HK-2 (cell line): ENCODE results near the gene JMJD1C.
"Not testable (repeated sequence)": the region's sequence is repeated elsewhere in the genome, so short reads cannot be mapped to it uniquely, and the experiment has no call there.

Experiments used
- DNase-seq: peaks from one replicate; pipeline ENCODE4 v3.0.0-alpha.2; 2018; ENCODE audit not compliant: unreplicated experiment

The JMJD1C gene

GRCh38 chr10:63407136-63407662, 58.6 kb downstream of the JMJD1C start:
- DNase-seq, result no peak

- DNase-seq, result no peak
Measured at GRCh38 chr10:63396133-63396761, 69.5 kb downstream of the JMJD1C start.

- no peak for DNase-seq
Measured at GRCh38 chr10:63393050-63393449, 72.7 kb downstream of the JMJD1C start.

- no peak for DNase-seq
Measured at GRCh38 chr10:63392224-63392623, 73.6 kb downstream of the JMJD1C start.

- DNase-seq, result no peak
Measured at GRCh38 chr10:63391812-63392211, 74.0 kb downstream of the JMJD1C start.

- no peak for DNase-seq
Measured at GRCh38 chr10:63390521-63390920, 75.3 kb downstream of the JMJD1C start.

- no peak for DNase-seq
Measured at GRCh38 chr10:63388421-63389031, 77.3 kb downstream of the JMJD1C start.

- DNase-seq, result no peak
Measured at GRCh38 chr10:63385254-63385653, 80.5 kb downstream of the JMJD1C start.

- no peak for DNase-seq
Measured at GRCh38 chr10:63384675-63385074, 81.1 kb downstream of the JMJD1C start.

GRCh38 chr10:63384001-63384400, 81.8 kb downstream of the JMJD1C start:
- DNase-seq, result no peak

GRCh38 chr10:63383141-63383540, 82.6 kb downstream of the JMJD1C start:
- DNase-seq, result no peak

- DNase-seq, result no peak
Measured at GRCh38 chr10:63382066-63382465, 83.7 kb downstream of the JMJD1C start.

- DNase-seq, result not testable (repeated sequence)
Measured at GRCh38 chr10:63377305-63377661, 88.5 kb downstream of the JMJD1C start.

GRCh38 chr10:63376560-63377304, 89.0 kb downstream of the JMJD1C start:
- no peak for DNase-seq

- DNase-seq, result no peak
Measured at GRCh38 chr10:63375859-63376258, 89.9 kb downstream of the JMJD1C start.

- DNase-seq, result no peak
Measured at GRCh38 chr10:63375458-63375857, 90.3 kb downstream of the JMJD1C start.

- DNase-seq, result no peak
Measured at GRCh38 chr10:63374991-63375390, 90.8 kb downstream of the JMJD1C start.

GRCh38 chr10:63373176-63373575, 92.6 kb downstream of the JMJD1C start:
- DNase-seq, result no peak

GRCh38 chr10:63369711-63370110, 96.1 kb downstream of the JMJD1C start:
- no peak for DNase-seq

GRCh38 chr10:63368365-63368764, 97.4 kb downstream of the JMJD1C start:
- no peak for DNase-seq

- no peak for DNase-seq
Measured at GRCh38 chr10:63366933-63367332, 98.8 kb downstream of the JMJD1C start.

- DNase-seq, result peak; percentile 32
Measured at GRCh38 chr10:63365976-63366765, 99.6 kb downstream of the JMJD1C start.
